NCI-H226 (cell line): ENCODE data around the gene NKAIN2.
"Not testable (repeated sequence)": the region's sequence is repeated elsewhere in the genome, so short reads cannot be mapped to it uniquely, and the experiment has no call there.

ENCODE experiments used
- DNase-seq: peaks from one replicate; pipeline ENCODE4 v3.0.0-alpha.2; 2015

NKAIN2 gene

GRCh38 chr6:124355146-124355545 is 551.5 kb downstream of the NKAIN2 start:
- DNase-seq = no peak

- no peak for DNase-seq
These were observed 552.7 kb downstream of the NKAIN2 start for GRCh38 chr6:124356276-124356810.

- DNase-seq = no peak
These were observed 553.1 kb downstream of the NKAIN2 start for GRCh38 chr6:124356811-124357210.

- no peak for DNase-seq
These were observed 564.5 kb downstream of the NKAIN2 start for GRCh38 chr6:124368131-124368530.

GRCh38 chr6:124371974-124372475 is 568.4 kb downstream of the NKAIN2 start:
- no peak for DNase-seq

GRCh38 chr6:124373386-124373785 is 569.7 kb downstream of the NKAIN2 start:
- DNase-seq = no peak

- no peak for DNase-seq
These were observed 585.5 kb downstream of the NKAIN2 start for GRCh38 chr6:124389127-124389526.

- DNase-seq = no peak
These were observed 589.9 kb downstream of the NKAIN2 start for GRCh38 chr6:124393536-124393935.

GRCh38 chr6:124396361-124396760 is 592.7 kb downstream of the NKAIN2 start:
- no peak for DNase-seq

GRCh38 chr6:124400261-124400999 is 596.8 kb downstream of the NKAIN2 start:
- DNase-seq = no peak

- DNase-seq = not testable (repeated sequence)
These were observed 606.8 kb downstream of the NKAIN2 start for GRCh38 chr6:124410425-124410824.

GRCh38 chr6:124412657-124413056 is 609.0 kb downstream of the NKAIN2 start:
- DNase-seq = not testable (repeated sequence)

GRCh38 chr6:124420116-124420840 is 616.6 kb downstream of the NKAIN2 start:
- DNase-seq = no peak

- DNase-seq = no peak
These were observed 620.0 kb downstream of the NKAIN2 start for GRCh38 chr6:124423621-124424020.

GRCh38 chr6:124430740-124431318 is 627.2 kb downstream of the NKAIN2 start:
- DNase-seq = peak; percentile 12

GRCh38 chr6:124432620-124433019 is 629.0 kb downstream of the NKAIN2 start:
- DNase-seq = no peak

- no peak for DNase-seq
These were observed 629.9 kb downstream of the NKAIN2 start for GRCh38 chr6:124433387-124434160.

- DNase-seq = no peak
These were observed 630.8 kb downstream of the NKAIN2 start for GRCh38 chr6:124434421-124434820.

GRCh38 chr6:124436803-124437202 is 633.1 kb downstream of the NKAIN2 start:
- DNase-seq = no peak

GRCh38 chr6:124438546-124439065 is 634.9 kb downstream of the NKAIN2 start:
- DNase-seq = no peak

- no peak for DNase-seq
These were observed 637.8 kb downstream of the NKAIN2 start for GRCh38 chr6:124441450-124441849.

- no peak for DNase-seq
These were observed 639.9 kb downstream of the NKAIN2 start for GRCh38 chr6:124443541-124443940.
